Uterus (tissue), 4 donors: ENCODE data around the gene LNX2. TPM values are rescaled to one million over a fixed set of nuclear protein-coding genes. Genes with fewer than 3 reads are reported as not detected.

Experiments used
- DNase-seq, 2 donors: peaks; one replicate each; pipeline ENCODE4 v3.0.0-alpha.2; 2019 to 2020
- H3K27ac ChIP-seq, 2 donors: fragments of 200-600 bp; sonication (generic); 1 replicate in 1 of 2; 2 replicates in 1 of 2; pipeline ENCODE4 v1.5.1; 2016 to 2018
- H3K27me3 ChIP-seq, 2 donors: fragments of 200-600 bp; sonication (generic); one replicate each; pipeline ENCODE4 v1.5.1; 2018 to 2019; ENCODE audit warnings: control low read depth in 1 of 2
- H3K36me3 ChIP-seq, 2 donors: fragments of 200-600 bp; sonication (generic); one replicate each; pipeline ENCODE4 v1.5.1; 2019; ENCODE audit warnings: control low read depth in 1 of 2
- H3K4me1 ChIP-seq, 2 donors: fragments of 200-600 bp; sonication (generic); one replicate each; pipeline ENCODE4 v1.5.1; 2018 to 2019; ENCODE audit warnings: control low read depth in 1 of 2
- H3K4me3 ChIP-seq, 2 donors: fragments of 200-600 bp; sonication (generic); 1 replicate in 1 of 2; 2 replicates in 1 of 2; pipeline ENCODE4 v1.5.1; 2018 to 2019; ENCODE audit warnings: mild to moderate bottlenecking in 1 of 2
- H3K9me3 ChIP-seq, 2 donors: fragments of 200-600 bp; sonication (generic); one replicate each; pipeline ENCODE4 v1.5.1; 2019; ENCODE audit warnings: control low read depth in 1 of 2
- CTCF ChIP-seq, 4 experiments: fragments of 200-600 bp in 2 of 4; fragments of 450-650 bp in 2 of 4; sonication (generic) in 2 of 4; IDR thresholded peaks; one replicate each; pipeline ENCODE4 v1.5.1; 2016 to 2019; ENCODE audit warnings: antibody characterized with exemption in 4 of 4, mild to moderate bottlenecking in 2 of 4, moderate library complexity in 1 of 4
- POLR2A ChIP-seq, 2 donors: fragments of 450-650 bp; IDR thresholded peaks; one replicate each; pipeline ENCODE4 v1.6.1; 2016; ENCODE audit warnings: antibody characterized with exemption in 2 of 2, mild to moderate bottlenecking in 1 of 2, moderate library complexity in 1 of 2
- intact Hi-C: fragments of 100-400 bp; cut with DNase I; formaldehyde crosslinking; loops from one replicate; pipeline ENCODE4 v1.15.1; 2023; ENCODE audit warnings: low total_unique reads
- total RNA-seq, 4 donors: library from RNA; depleted of rRNA in 3 of 4; stranded (reverse); fragments of >200 nt in 3 of 4; gene quantifications; one replicate each; pipeline versions ENCODE4 v1.1.0 to v1.2.4, GENCODE V29; 2014 to 2023
- donor health status: DM: yes; HTN: yes; CAD: no.

Gene LNX2
- total RNA-seq, 4 donors from 2014 or later, result 1.5 to 13.2 (median 8.2) TPM

- Histone ChIP-seq H3K4me1 (no peaks in the 10 kb centered on the region), H3K36me3 (no peaks in the 10 kb centered on the region), H3K9me3 (no peaks in the 10 kb centered on the region), H3K4me3 (no peak overlapping the region), H3K27me3 (no peaks in the 10 kb centered on the region), H3K27ac (no peak overlapping the region)
- intact Hi-C loops, result no loop called here
- DNase-seq, result no peak
- no peak for TF ChIP-seq POLR2A (IDR thresholded peaks at IDR 0.05)
- no peak for TF ChIP-seq CTCF (IDR thresholded peaks at IDR 0.05)
Measured at GRCh38 chr13:27573265-27573664, 47.1 kb downstream of the LNX2 start.

- intact Hi-C loops, result no loop called here
- Histone ChIP-seq H3K4me3 (no peak overlapping the region), H3K27ac (no peak overlapping the region), H3K27me3 (no peaks in the 10 kb centered on the region), H3K9me3 (no peaks in the 10 kb centered on the region), H3K36me3 (no peaks in the 10 kb centered on the region), H3K4me1 (no peaks in the 10 kb centered on the region)
- no peak for TF ChIP-seq CTCF (IDR thresholded peaks at IDR 0.05)
- no peak for TF ChIP-seq POLR2A (IDR thresholded peaks at IDR 0.05)
- DNase-seq, result no peak
Measured at GRCh38 chr13:27572234-27572901, 48.0 kb downstream of the LNX2 start.

GRCh38 chr13:27570906-27571305, 49.4 kb downstream of the LNX2 start:
- H3K27me3 ChIP-seq, result no peaks in the 10 kb centered on the region
- no peaks in the 10 kb centered on the region for H3K4me1 ChIP-seq
- no peak overlapping the region for H3K4me3 ChIP-seq
- TF ChIP-seq POLR2A (IDR thresholded peaks at IDR 0.05) (no peak), CTCF (IDR thresholded peaks at IDR 0.05) (no peak)
- no peaks in the 10 kb centered on the region for H3K9me3 ChIP-seq
- intact Hi-C loops, result no loop called here
- DNase-seq, result no peak
- no peak overlapping the region for H3K27ac ChIP-seq
- no peaks in the 10 kb centered on the region for H3K36me3 ChIP-seq

GRCh38 chr13:27569405-27569804, 50.9 kb downstream of the LNX2 start:
- Histone ChIP-seq H3K36me3 (no peaks in the 10 kb centered on the region), H3K9me3 (no peaks in the 10 kb centered on the region), H3K27me3 (no peaks in the 10 kb centered on the region), H3K27ac (no peak overlapping the region), H3K4me3 (no peak overlapping the region), H3K4me1 (no peaks in the 10 kb centered on the region)
- TF ChIP-seq POLR2A (IDR thresholded peaks at IDR 0.05) (no peak), CTCF (IDR thresholded peaks at IDR 0.05) (no peak)
- DNase-seq, result no peak
- intact Hi-C loops, result no loop called here

- Histone ChIP-seq H3K27ac (no peak overlapping the region), H3K36me3 (no peaks in the 10 kb centered on the region), H3K9me3 (no peaks in the 10 kb centered on the region), H3K4me1 (no peaks in the 10 kb centered on the region), H3K27me3 (no peaks in the 10 kb centered on the region), H3K4me3 (no peak overlapping the region)
- DNase-seq, result no peak
- intact Hi-C loops, result no loop called here
- TF ChIP-seq CTCF (IDR thresholded peaks at IDR 0.05) (no peak), POLR2A (IDR thresholded peaks at IDR 0.05) (no peak)
Measured at GRCh38 chr13:27565818-27566217, 54.5 kb downstream of the LNX2 start.
